ENCODE data around the gene P2RX4. TPM values are rescaled to one million over a fixed set of nuclear protein-coding genes. Genes with fewer than 3 reads are reported as not detected.
A peak's percentile ranks its signal among the peaks of the same experiment; 100 is the strongest.

P2RX4 gene
- total and polyA plus RNA-seq, 9 of the 15 experiments (the other 6 are each of a cell fraction or from before 2014, with no cell fraction given) = 6.6 to 21.5 (median 11.7) TPM

DNA sequence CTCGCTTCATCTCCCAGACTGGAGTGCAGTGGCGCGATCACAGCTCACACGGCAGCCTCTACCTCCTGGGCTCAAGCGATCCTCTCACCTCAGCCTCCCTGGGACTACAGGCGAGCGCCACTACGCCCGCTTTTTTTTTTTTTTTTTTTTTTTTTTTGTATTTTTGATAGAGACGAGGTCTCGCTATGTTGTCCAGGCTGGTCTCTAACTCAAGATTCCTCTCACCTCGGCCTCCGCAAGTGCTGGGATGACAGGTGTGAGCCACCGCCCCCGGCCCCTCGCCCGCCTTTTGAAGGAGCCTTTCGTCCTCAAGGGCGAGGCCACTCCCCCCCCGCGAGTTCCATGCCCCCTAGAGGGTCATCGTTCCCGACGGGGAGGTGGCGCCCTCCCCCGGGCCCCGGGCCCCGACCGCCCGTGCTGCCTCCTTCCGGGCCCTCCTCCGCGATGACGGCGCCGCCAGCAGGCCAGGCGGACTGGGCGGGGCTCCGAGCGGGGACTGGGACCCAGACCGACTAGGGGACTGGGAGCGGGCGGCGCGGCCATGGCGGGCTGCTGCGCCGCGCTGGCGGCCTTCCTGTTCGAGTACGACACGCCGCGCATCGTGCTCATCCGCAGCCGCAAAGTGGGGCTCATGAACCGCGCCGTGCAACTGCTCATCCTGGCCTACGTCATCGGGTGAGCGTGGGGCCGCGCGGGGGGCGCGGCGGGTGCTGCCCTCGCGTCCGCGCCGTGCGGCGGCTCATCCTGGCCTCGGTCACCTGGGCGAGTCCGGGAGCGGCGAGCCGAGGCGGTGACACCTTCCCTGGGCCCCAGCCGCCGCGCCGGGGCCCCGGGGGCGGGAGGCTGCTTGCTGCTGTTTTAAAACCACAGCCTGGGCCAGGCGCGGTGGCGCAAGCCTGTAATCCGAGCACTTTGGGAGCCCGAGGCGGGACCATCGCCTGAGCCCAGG lies at the start of gene P2RX4 (continued):
- TF ChIP-seq, protein P1, sequence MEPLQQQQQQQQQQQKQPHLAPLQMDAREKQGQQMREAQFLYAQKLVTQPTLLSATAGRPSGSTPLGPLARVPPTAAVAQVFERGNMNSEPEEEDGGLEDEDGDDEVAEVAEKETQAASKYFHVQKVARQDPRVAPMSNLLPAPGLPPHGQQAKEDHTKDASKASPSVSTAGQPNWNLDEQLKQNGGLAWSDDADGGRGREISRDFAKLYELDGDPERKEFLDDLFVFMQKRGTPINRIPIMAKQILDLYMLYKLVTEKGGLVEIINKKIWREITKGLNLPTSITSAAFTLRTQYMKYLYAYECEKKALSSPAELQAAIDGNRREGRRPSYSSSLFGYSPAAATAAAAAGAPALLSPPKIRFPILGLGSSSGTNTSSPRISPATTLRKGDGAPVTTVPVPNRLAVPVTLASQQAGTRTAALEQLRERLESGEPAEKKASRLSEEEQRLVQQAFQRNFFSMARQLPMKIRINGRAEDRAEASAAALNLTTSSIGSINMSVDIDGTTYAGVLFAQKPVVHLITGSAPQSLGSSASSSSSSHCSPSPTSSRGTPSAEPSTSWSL (CRISPR knock-in tag; IDR thresholded peaks at IDR 0.05; ENCODE audit: borderline replicate concordance) = 0 out of 2 replicates have a peak, but pooled peaks have one; percentile 7
- 0 out of 2 replicates have a peak, but pooled peaks have one; percentile 28 for TF ChIP-seq SOX6 (IDR thresholded peaks at IDR 0.05)
- TF ChIP-seq CBX2 (IDR thresholded peaks at IDR 0.05; ENCODE audit: insufficient read depth, low read length, poor library complexity, severe bottlenecking) = no peak
- no peak for TF ChIP-seq MEIS2 (IDR thresholded peaks at IDR 0.05; ENCODE audit: partially characterized antibody)
- TF ChIP-seq ZFP36 (IDR thresholded peaks at IDR 0.05; ENCODE audit: low read depth, low read length, partially characterized antibody) = peak; percentile 11
- TF ChIP-seq GATAD2A (IDR thresholded peaks at IDR 0.05) = no peak
- no peak for TF ChIP-seq JUNB (CRISPR knock-in tag; conservative IDR thresholded peaks at IDR 0.05)
- no peak for TF ChIP-seq ZNF77 (CRISPR knock-in tag; IDR thresholded peaks at IDR 0.05)
- TF ChIP-seq, protein P2, sequence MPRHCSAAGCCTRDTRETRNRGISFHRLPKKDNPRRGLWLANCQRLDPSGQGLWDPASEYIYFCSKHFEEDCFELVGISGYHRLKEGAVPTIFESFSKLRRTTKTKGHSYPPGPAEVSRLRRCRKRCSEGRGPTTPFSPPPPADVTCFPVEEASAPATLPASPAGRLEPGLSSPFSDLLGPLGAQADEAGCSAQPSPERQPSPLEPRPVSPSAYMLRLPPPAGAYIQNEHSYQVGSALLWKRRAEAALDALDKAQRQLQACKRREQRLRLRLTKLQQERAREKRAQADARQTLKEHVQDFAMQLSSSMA (CRISPR knock-in tag; IDR thresholded peaks at IDR 0.05) = peak; percentile 87
- no peak; the same call in 1 of the 2 replicates for TF ChIP-seq ZNF263 (CRISPR knock-in tag; IDR thresholded peaks at IDR 0.05; ENCODE audit: borderline replicate concordance)
- no peak for TF ChIP-seq MXI1 (IDR thresholded peaks at IDR 0.05; ENCODE audit: low read depth, low read length)
- peak; percentile 58 for TF ChIP-seq PRPF4 (IDR thresholded peaks at IDR 0.05; ENCODE audit: insufficient read depth, low read depth, low read length, poor library complexity, severe bottlenecking)
- TF ChIP-seq HCFC1 (IDR thresholded peaks at IDR 0.05; ENCODE audit: low read depth, low read length) = peak; percentile 57
- TF ChIP-seq YY1 (IDR thresholded peaks at IDR 0.05; ENCODE audit: borderline replicate concordance in 1 of 3, control insufficient read depth in 1 of 3, extremely low read depth in 1 of 3, insufficient read depth in 3 of 3, insufficient read length in 1 of 3, insufficient replicate concordance in 2 of 3, low read depth in 1 of 3, low read length in 2 of 3) = peak; percentile 61 to 91 (median 88)
- TF ChIP-seq, protein P3, sequence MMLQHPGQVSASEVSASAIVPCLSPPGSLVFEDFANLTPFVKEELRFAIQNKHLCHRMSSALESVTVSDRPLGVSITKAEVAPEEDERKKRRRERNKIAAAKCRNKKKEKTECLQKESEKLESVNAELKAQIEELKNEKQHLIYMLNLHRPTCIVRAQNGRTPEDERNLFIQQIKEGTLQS (IDR thresholded peaks at IDR 0.05) = 0 out of 2 replicates have a peak, but pooled peaks have one; percentile 16
- TF ChIP-seq, protein P3 (CRISPR knock-in tag; conservative IDR thresholded peaks at IDR 0.05) = no peak
- TF ChIP-seq, protein P4, sequence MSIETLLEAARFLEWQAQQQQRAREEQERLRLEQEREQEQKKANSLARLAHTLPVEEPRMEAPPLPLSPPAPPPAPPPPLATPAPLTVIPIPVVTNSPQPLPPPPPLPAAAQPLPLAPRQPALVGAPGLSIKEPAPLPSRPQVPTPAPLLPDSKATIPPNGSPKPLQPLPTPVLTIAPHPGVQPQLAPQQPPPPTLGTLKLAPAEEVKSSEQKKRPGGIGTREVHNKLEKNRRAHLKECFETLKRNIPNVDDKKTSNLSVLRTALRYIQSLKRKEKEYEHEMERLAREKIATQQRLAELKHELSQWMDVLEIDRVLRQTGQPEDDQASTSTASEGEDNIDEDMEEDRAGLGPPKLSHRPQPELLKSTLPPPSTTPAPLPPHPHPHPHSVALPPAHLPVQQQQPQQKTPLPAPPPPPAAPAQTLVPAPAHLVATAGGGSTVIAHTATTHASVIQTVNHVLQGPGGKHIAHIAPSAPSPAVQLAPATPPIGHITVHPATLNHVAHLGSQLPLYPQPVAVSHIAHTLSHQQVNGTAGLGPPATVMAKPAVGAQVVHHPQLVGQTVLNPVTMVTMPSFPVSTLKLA (conservative IDR thresholded peaks at IDR 0.05) = peak; percentile 47 to 72; a peak in 3 of 4 replicates
- no peak for TF ChIP-seq HDAC6 (IDR thresholded peaks at IDR 0.05; ENCODE audit: low read depth, low read length)
- no peak for TF ChIP-seq XRCC4 (IDR thresholded peaks at IDR 0.05; ENCODE audit: extremely low read depth, insufficient read depth, insufficient read length)
- TF ChIP-seq U2AF1 (optimal IDR thresholded peaks at IDR 0.05; ENCODE audit: low read depth, low read length) = peak; percentile 87
- no peak for TF ChIP-seq SMAD2 (IDR thresholded peaks at IDR 0.05; ENCODE audit: low read depth, low read length)
